GM19023 (cell line): ENCODE data around the gene APOBEC3G.

Experiments used
- ATAC-seq: cut with Tn5 transposase; IDR thresholded peaks from one replicate; pipeline ENCODE4 v1.9.1; 2021; ENCODE audit warnings: mild to moderate bottlenecking, moderate library complexity; ENCODE audit not compliant: unreplicated experiment

APOBEC3G gene

GRCh38 chr22:39090426-39091064 is 13.5 kb downstream of the APOBEC3G start:
- no peak for ATAC-seq

- ATAC-seq = no peak
Observed at GRCh38 chr22:39091126-39092081, 14.3 kb downstream of the APOBEC3G start.

- ATAC-seq = no peak
Observed at GRCh38 chr22:39092111-39092862, 15.2 kb downstream of the APOBEC3G start.

- ATAC-seq = no peak
Observed at GRCh38 chr22:39094717-39095389, 17.8 kb downstream of the APOBEC3G start.

GRCh38 chr22:39095971-39096370 is 18.9 kb downstream of the APOBEC3G start:
- ATAC-seq = no peak

- no peak for ATAC-seq
Observed at GRCh38 chr22:39097098-39098020, 20.3 kb downstream of the APOBEC3G start, which contains the start of gene APOBEC3H. Gene APOBEC3H, plus strand, starts transcription at chr22:39097244. Its CDS starts 3,035 bp downstream, at chr22:39100279.

GRCh38 chr22:39098026-39098425 is 21.0 kb downstream of the APOBEC3G start:
- no peak for ATAC-seq

- ATAC-seq = no peak
Observed at GRCh38 chr22:39098576-39098975, 21.5 kb downstream of the APOBEC3G start.

- no peak for ATAC-seq
Observed at GRCh38 chr22:39101226-39101625, 24.2 kb downstream of the APOBEC3G start.

GRCh38 chr22:39103431-39103830 is 26.4 kb downstream of the APOBEC3G start:
- no peak for ATAC-seq

- no peak for ATAC-seq
Observed at GRCh38 chr22:39106326-39106725, 29.3 kb downstream of the APOBEC3G start.

- no peak for ATAC-seq
Observed at GRCh38 chr22:39108487-39108886, 31.4 kb downstream of the APOBEC3G start.

GRCh38 chr22:39109361-39109760 is 32.3 kb downstream of the APOBEC3G start:
- ATAC-seq = no peak

GRCh38 chr22:39110631-39111561 is 33.8 kb downstream of the APOBEC3G start:
- ATAC-seq = no peak

- no peak for ATAC-seq
Observed at GRCh38 chr22:39114112-39114511, 37.0 kb downstream of the APOBEC3G start.

- ATAC-seq = no peak
Observed at GRCh38 chr22:39115570-39115969, 38.5 kb downstream of the APOBEC3G start.

- no peak for ATAC-seq
Observed at GRCh38 chr22:39115977-39116621, 39.0 kb downstream of the APOBEC3G start.

- ATAC-seq = no peak
Observed at GRCh38 chr22:39117585-39118191, 40.6 kb downstream of the APOBEC3G start.
